CD4-positive, alpha-beta T cell treated with Interferon alpha-2 for 1 hour (primary cell): ENCODE data around the gene GNA15.

Source experiments
- DNase-seq, 2 donors: peaks; one replicate each; pipeline ENCODE4 v3.0.0-alpha.2; 2020 to 2022

GNA15 gene

GRCh38 chr19:3106509-3107141, 29.2 kb upstream of the GNA15 start:
- no peak for DNase-seq

GRCh38 chr19:3107658-3108057, 28.2 kb upstream of the GNA15 start:
- DNase-seq = no peak

- DNase-seq = peak; percentile 67 to 77
These were observed 27.1 kb upstream of the GNA15 start for GRCh38 chr19:3108775-3109174.

- no peak for DNase-seq
These were observed 26.3 kb upstream of the GNA15 start for GRCh38 chr19:3109491-3109890.

GRCh38 chr19:3110126-3110825, 25.6 kb upstream of the GNA15 start:
- no peak for DNase-seq

GRCh38 chr19:3111586-3112247, 24.1 kb upstream of the GNA15 start:
- no peak for DNase-seq

- no peak for DNase-seq
These were observed 23.3 kb upstream of the GNA15 start for GRCh38 chr19:3112375-3113099.

GRCh38 chr19:3113100-3114017, 22.5 kb upstream of the GNA15 start:
- no peak for DNase-seq

GRCh38 chr19:3114018-3114726, 21.7 kb upstream of the GNA15 start:
- DNase-seq = no peak

GRCh38 chr19:3114811-3115210, 21.0 kb upstream of the GNA15 start:
- no peak for DNase-seq

GRCh38 chr19:3115411-3115810, 20.4 kb upstream of the GNA15 start:
- no peak for DNase-seq

- no peak for DNase-seq
These were observed 19.8 kb upstream of the GNA15 start for GRCh38 chr19:3115916-3116602.

- no peak for DNase-seq
These were observed 19.2 kb upstream of the GNA15 start for GRCh38 chr19:3116621-3117020.

- no peak for DNase-seq
These were observed 18.1 kb upstream of the GNA15 start for GRCh38 chr19:3117716-3118115.

GRCh38 chr19:3118232-3119070, 17.4 kb upstream of the GNA15 start:
- DNase-seq = no peak

- no peak for DNase-seq
These were observed 16.7 kb upstream of the GNA15 start for GRCh38 chr19:3119071-3119595.

GRCh38 chr19:3119693-3120380, 16.0 kb upstream of the GNA15 start:
- no peak for DNase-seq

- DNase-seq = no peak
These were observed 15.1 kb upstream of the GNA15 start for GRCh38 chr19:3120611-3121276.

GRCh38 chr19:3121396-3121795, 14.4 kb upstream of the GNA15 start:
- DNase-seq = no peak
